H1 (cell line): ENCODE results near the gene SELPLG. TPM values are rescaled to one million over a fixed set of nuclear protein-coding genes. Genes with fewer than 3 reads are reported as not detected.

Experiments
- CTCF ChIA-PET: fragments of 300-600 bp; sonication (Branson Sonifier 250); formaldehyde crosslinking; loops from one replicate; lab custom pipeline; 2021; ENCODE audit not compliant: partially characterized antibody; lab: Charles Lee
- POLR2A ChIA-PET: fragments of 300-600 bp; sonication (Branson Sonifier 250); formaldehyde crosslinking; loops from one replicate; lab custom pipeline; 2021; ENCODE audit warnings: inconsistent platforms; ENCODE audit not compliant: partially characterized antibody; lab: Charles Lee
- DNase-seq, 2 experiments: peaks; one replicate each; pipeline versions ENCODE4 v3.0.0 to v3.0.0-alpha.2; 2010 to 2022; ENCODE audit warnings: low spot score in 2 of 2, low read depth in 1 of 2, mixed read lengths in 1 of 2
- FAIRE-seq: peaks from 2 replicates; lab custom pipeline; 2011; peaks lifted over from hg19 to GRCh38; lab: Jason Lieb, UNC
- H2AFZ ChIP-seq: 2 replicates; pipeline ENCODE4 v1.8.1; 2012; ENCODE audit warnings: low read length, inconsistent platforms
- H2AK5ac ChIP-seq: 2 replicates; pipeline ENCODE4 v1.6.1; 2013; ENCODE audit warnings: low read depth, low read length
- H2BK120ac ChIP-seq: replicated peaks from 2 replicates; pipeline ENCODE3; 2013; ENCODE audit warnings: low read depth, low read length, inconsistent platforms
- H2BK12ac ChIP-seq: 2 replicates; pipeline ENCODE4 v1.6.1; 2013; ENCODE audit warnings: low read depth, low read length
- H2BK15ac ChIP-seq: 2 replicates; pipeline ENCODE4 v1.6.1; 2013; ENCODE audit warnings: low read length
- H2BK20ac ChIP-seq: 2 replicates; pipeline ENCODE4 v1.6.1; 2013; ENCODE audit warnings: low read length
- H2BK5ac ChIP-seq: 2 replicates; pipeline ENCODE4 v1.6.1; 2013; ENCODE audit warnings: low read depth, low read length
- H3K14ac ChIP-seq: 2 replicates; pipeline ENCODE4 v1.6.1; 2013; ENCODE audit warnings: inconsistent platforms; ENCODE audit not compliant: insufficient read length
- H3K18ac ChIP-seq: 2 replicates; pipeline ENCODE4 v1.6.1; 2013; ENCODE audit warnings: low read length; ENCODE audit errors: extremely low read depth
- H3K23ac ChIP-seq: 2 replicates; pipeline ENCODE4 v1.6.1; 2013; ENCODE audit warnings: inconsistent platforms; ENCODE audit not compliant: insufficient read length
- H3K23me2 ChIP-seq: 2 replicates; pipeline ENCODE4 v1.6.1; 2013; ENCODE audit warnings: low read depth, low read length
- H3K27ac ChIP-seq: 2 replicates; pipeline ENCODE4 v1.6.1; 2011; ENCODE audit warnings: low read depth, low read length, inconsistent platforms
- H3K27me3 ChIP-seq, 4 experiments: replicated peaks in 1 of 4; 1 replicate in 1 of 4; 2 replicates in 3 of 4; pipeline versions ENCODE4 v1.6.1 to v1.8.1; 2011 to 2013; ENCODE audit warnings: low read length in 3 of 4, mild to moderate bottlenecking in 3 of 4, inconsistent platforms in 2 of 4, mixed read lengths in 2 of 4, moderate library complexity in 1 of 4; ENCODE audit not compliant: control insufficient read depth in 3 of 4, insufficient read depth in 3 of 4; ENCODE audit errors: extremely low read depth in 1 of 4
- H3K36me3 ChIP-seq, 4 experiments: 2 replicates each; pipeline versions ENCODE4 v1.6.1 to v1.8.1; 2011 to 2013; ENCODE audit warnings: mild to moderate bottlenecking in 4 of 4, low read length in 3 of 4, moderate library complexity in 2 of 4, control low read depth in 1 of 4, inconsistent platforms in 1 of 4; ENCODE audit not compliant: insufficient read depth in 4 of 4, control insufficient read depth in 2 of 4
- H3K4ac ChIP-seq: replicated peaks from 2 replicates; pipeline ENCODE3; 2013; ENCODE audit warnings: low read length, low read depth, mixed read lengths, inconsistent platforms; ENCODE audit not compliant: insufficient read length
- H3K4me1 ChIP-seq, 4 experiments: replicated peaks in 1 of 4; 1 replicate in 1 of 4; 2 replicates in 3 of 4; pipeline versions ENCODE4 v1.6.1 to v1.8.1; 2011 to 2013; ENCODE audit warnings: low read length in 3 of 4, inconsistent platforms in 2 of 4, mixed read lengths in 1 of 4; ENCODE audit not compliant: insufficient read depth in 4 of 4, control insufficient read depth in 3 of 4
- H3K4me2 ChIP-seq, 2 experiments: 2 replicates each; pipeline versions ENCODE4 v1.6.1 to v1.8.1; 2011 to 2013; ENCODE audit warnings: low read depth in 2 of 2, low read length in 2 of 2, control low read depth in 1 of 2, inconsistent platforms in 1 of 2, mild to moderate bottlenecking in 1 of 2; ENCODE audit not compliant: insufficient read depth in 1 of 2
- H3K4me3 ChIP-seq, 4 experiments: fragments of 200-600, 300-600 bp in 1 of 4; sonication (generic), shearing (Covaris generic), sonication (Bioruptor Twin) in 1 of 4; 2 replicates each; pipeline versions ENCODE4 v1.5.1 to v1.8.1; 2011 to 2016; ENCODE audit warnings: low read length in 4 of 4, low read depth in 3 of 4, control low read depth in 2 of 4, inconsistent platforms in 2 of 4, mild to moderate bottlenecking in 2 of 4, mixed read lengths in 1 of 4, moderate library complexity in 1 of 4; ENCODE audit not compliant: insufficient read depth in 2 of 4; ENCODE audit errors: extremely low read depth in 1 of 4
- H3K56ac ChIP-seq: replicated peaks from 2 replicates; pipeline ENCODE3; 2013; ENCODE audit warnings: low read depth, mild to moderate bottlenecking, mixed read lengths, low read length, inconsistent platforms; ENCODE audit not compliant: insufficient read length
- H3K79me1 ChIP-seq: 2 replicates; pipeline ENCODE4 v1.6.1; 2013; ENCODE audit warnings: low read depth, low read length, control low read depth
- H3K79me2 ChIP-seq, 2 experiments: 2 replicates each; pipeline versions ENCODE4 v1.6.1 to v1.8.1; 2012 to 2013; ENCODE audit warnings: low read length in 2 of 2, mild to moderate bottlenecking in 2 of 2, inconsistent platforms in 1 of 2; ENCODE audit not compliant: insufficient read depth in 2 of 2, control insufficient read depth in 1 of 2
- H3K9ac ChIP-seq, 4 experiments: replicated peaks in 1 of 4; 1 replicate in 1 of 4; 2 replicates in 3 of 4; pipeline versions ENCODE4 v1.6.1 to v1.8.1; 2011 to 2013; ENCODE audit warnings: low read depth in 3 of 4, low read length in 3 of 4, control low read depth in 2 of 4, mild to moderate bottlenecking in 2 of 4, moderate library complexity in 2 of 4, inconsistent platforms in 1 of 4; ENCODE audit errors: extremely low read depth in 1 of 4
- H3K9me3 ChIP-seq, 2 experiments: 2 replicates each; pipeline versions ENCODE4 v1.6.1 to v1.8.1; 2012 to 2013; ENCODE audit warnings: mild to moderate bottlenecking in 2 of 2, moderate library complexity in 2 of 2, control low read depth in 1 of 2, inconsistent platforms in 1 of 2, low read depth in 1 of 2, low read length in 1 of 2, mixed read lengths in 1 of 2; ENCODE audit not compliant: insufficient read depth in 2 of 2
- H4K20me1 ChIP-seq, 2 experiments: replicated peaks in 1 of 2; 2 replicates each; pipeline versions ENCODE3 to v1.8.1; 2011 to 2013; ENCODE audit warnings: inconsistent platforms in 2 of 2, low read length in 2 of 2, mild to moderate bottlenecking in 1 of 2; ENCODE audit not compliant: insufficient read depth in 2 of 2, control insufficient read depth in 1 of 2
- H4K5ac ChIP-seq: 2 replicates; pipeline ENCODE4 v1.6.1; 2013; ENCODE audit warnings: low read length, low read depth, mixed read lengths, inconsistent platforms; ENCODE audit not compliant: insufficient read length
- H4K8ac ChIP-seq: 2 replicates; pipeline ENCODE4 v1.8.0; 2013; ENCODE audit warnings: mild to moderate bottlenecking, moderate library complexity, low read length, inconsistent platforms; ENCODE audit not compliant: insufficient read depth; ENCODE audit errors: extremely low read depth
- H4K91ac ChIP-seq: replicated peaks from 2 replicates; pipeline ENCODE3; 2013; ENCODE audit warnings: low read length, mixed read lengths, inconsistent platforms; ENCODE audit not compliant: insufficient read length
- ASH2L ChIP-seq: fragments of 200-600, 300-600 bp; sonication (generic); IDR thresholded peaks from one replicate; pipeline ENCODE4 v1.7.1; 2017; ENCODE audit warnings: low read length
- CBX8 ChIP-seq: fragments of 300-800, 300-1000 bp; sonication (generic); IDR thresholded peaks from 2 replicates; pipeline ENCODE4 v1.7.1; 2016; ENCODE audit warnings: low read depth, low read length, borderline replicate concordance
- CEBPB ChIP-seq: IDR thresholded peaks from 2 replicates; pipeline ENCODE4 v1.6.1; 2012; ENCODE audit warnings: low read depth, low read length
- CHD2 ChIP-seq: IDR thresholded peaks from 2 replicates; pipeline ENCODE4 v1.6.1; 2012; ENCODE audit warnings: low read length, improper control_type of control experiment
- GTF2F1 ChIP-seq: IDR thresholded peaks from 2 replicates; pipeline ENCODE4 v1.6.1; 2012; ENCODE audit warnings: low read depth, low read length, improper control_type of control experiment, borderline replicate concordance
- HDAC2 ChIP-seq, 2 experiments: fragments of 300-600 bp in 1 of 2; sonication (generic) in 1 of 2; IDR thresholded peaks; 2 replicates each; pipeline ENCODE4 v1.6.1; 2011 to 2012; ENCODE audit warnings: low read depth in 2 of 2, low read length in 2 of 2, mild to moderate bottlenecking in 2 of 2, moderate library complexity in 2 of 2, borderline replicate concordance in 1 of 2, inconsistent platforms in 1 of 2
- JUN ChIP-seq: IDR thresholded peaks from 2 replicates; pipeline ENCODE4 v1.6.1; 2011; ENCODE audit warnings: low read depth, mild to moderate bottlenecking, improper control_type of control experiment, low read length
- KDM5A ChIP-seq: fragments of 200-600 bp; IDR thresholded peaks from 2 replicates; pipeline ENCODE4 v1.7.1; 2012; ENCODE audit warnings: mild to moderate bottlenecking, low read length, inconsistent platforms, mixed read lengths
- MAFK ChIP-seq: IDR thresholded peaks from 2 replicates; pipeline ENCODE4 v1.6.1; 2012; ENCODE audit warnings: low read depth, mild to moderate bottlenecking, improper control_type of control experiment, low read length
- NRF1 ChIP-seq: IDR thresholded peaks from 2 replicates; pipeline ENCODE4 v1.6.1; 2011; ENCODE audit warnings: mild to moderate bottlenecking, low read depth, low read length, improper control_type of control experiment
- RAD21 ChIP-seq, 2 experiments: IDR thresholded peaks in 1 of 2; conservative IDR thresholded peaks in 1 of 2; 2 replicates each; pipeline ENCODE4 v1.6.1; 2011; ENCODE audit warnings: low read depth in 2 of 2, low read length in 2 of 2, improper control_type of control experiment in 1 of 2, inconsistent platforms in 1 of 2, mild to moderate bottlenecking in 1 of 2, moderate library complexity in 1 of 2
- TEAD4 ChIP-seq: IDR thresholded peaks from 2 replicates; pipeline ENCODE4 v1.6.1; 2012; ENCODE audit warnings: low read depth, low read length, inconsistent platforms, mixed read lengths
- whole genome bisulfite sequencing, 2 experiments: shearing (Covaris generic) in 1 of 2; methylation state at CpG; one replicate each; pipeline versions ENCODE4 v1.1.6 to v1.1.7; 2013 to 2015; ENCODE audit warnings: low lambda C conversion rate in 2 of 2, mixed read lengths in 2 of 2, inconsistent platforms in 1 of 2, low coverage in 1 of 2, missing lambda C conversion rate in 1 of 2; ENCODE audit not compliant: insufficient replicate concordance in 2 of 2, insufficient coverage in 1 of 2, insufficient read length in 1 of 2; ENCODE audit errors: extremely low coverage in 1 of 2, missing lambda C conversion rate in 1 of 2; 5-methylcytosine and 5-hydroxymethylcytosine counted together
- polyA plus RNA-seq, 7 experiments: library from polyadenylated mRNA; depleted of rRNA in 3 of 7; stranded (reverse) in 5 of 7; unstranded in 2 of 7; fragments of >200 nt in 5 of 7; fragments of 200-250 nt in 2 of 7; gene quantifications; 1 replicate in 5 of 7; 2 replicates in 1 of 7; 4 replicates in 1 of 7; pipeline versions ENCODE4 v1.2.1 to v1.2.3, GENCODE V29; 2011 to 2013; ENCODE audit warnings: missing spikeins in 2 of 7, mixed read lengths in 2 of 7
- total RNA-seq: library from RNA; stranded (reverse); fragmentation: NEBNext Ultra II Directional; extraction: Animal tissue kit (Norgen Biotek cat#: 25700); gene quantifications from 2 replicates; pipeline ENCODE4 v1.2.1, GENCODE V29; 2021
- TF ChIP-seq, protein P1 (sequence below): IDR thresholded peaks from 2 replicates; pipeline ENCODE4 v1.6.1; 2011; ENCODE audit warnings: low read length, improper control_type of control experiment

The SELPLG gene
- total and polyA plus RNA-seq, 2 of the 8 experiments (the other 6 are each of a cell fraction or from before 2014, with no cell fraction given) = 0.18 TPM; not detected in 1

DNA sequence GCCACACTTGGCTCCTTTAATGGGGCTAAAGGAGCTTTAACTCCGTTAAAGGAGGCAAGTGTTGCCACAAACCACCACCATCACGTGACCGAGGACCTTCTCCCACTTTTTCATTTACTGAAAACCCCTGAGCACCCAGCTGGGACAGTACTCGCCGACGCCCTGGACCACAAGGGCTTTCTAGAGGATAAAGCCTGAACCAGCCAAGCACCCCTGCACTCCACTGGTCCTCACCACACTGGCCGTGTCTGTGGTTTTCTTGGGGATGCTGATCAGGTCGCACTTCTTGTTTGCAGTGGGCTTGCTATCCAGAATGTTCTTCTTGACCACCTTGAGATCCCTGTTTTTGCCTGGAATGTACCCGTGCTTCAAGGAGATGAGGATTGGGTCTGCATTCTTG lies 14.7 kb upstream of the SELPLG start:
- Histone ChIP-seq H3K4me3 (no peak overlapping the region), H2AFZ (no peak overlapping the region), H3K79me1 (no peaks in the 10 kb centered on the region), H2BK20ac (no peak overlapping the region), H3K36me3 (peaks cover 6 to 42% (median 27%) of the 10 kb centered on the region in 4 experiments; a peak in 7 of 8 replicates), H3K4me2 (no peak overlapping the region), H2AK5ac (no peak overlapping the region), H3K9ac (no peak overlapping the region), H3K56ac (no peak overlapping the region), H3K23ac (no peak overlapping the region), H2BK12ac (no peak overlapping the region), H4K20me1 (no peaks in the 10 kb centered on the region), H3K14ac (no peak overlapping the region), H3K27me3 (no peaks in the 10 kb centered on the region), H3K27ac (no peak overlapping the region), H2BK15ac (no peak overlapping the region), H4K8ac (no peak overlapping the region), H3K18ac (no peak overlapping the region), H3K79me2 (no peaks in the 10 kb centered on the region), H2BK5ac (no peak overlapping the region), H4K91ac (no peak overlapping the region), H4K5ac (no peak overlapping the region), H3K9me3 (no peaks in the 10 kb centered on the region), H3K23me2 (no peaks in the 10 kb centered on the region), H3K4me1 (peaks cover 0 to 5% (median 2%) of the 10 kb centered on the region in 4 experiments; a peak in 3 of 7 replicates), H2BK120ac (no peak overlapping the region), H3K4ac (no peak overlapping the region)
- DNase-seq (no peak), FAIRE-seq (no peak)
- TF ChIP-seq RAD21 (IDR thresholded peaks at IDR 0.05 in 1 of 2, conservative IDR thresholded peaks at IDR 0.05 in 1 of 2; ENCODE audit: low read depth in 2 of 2, low read length in 2 of 2) (no peak), HDAC2 (IDR thresholded peaks at IDR 0.05; ENCODE audit: borderline replicate concordance in 1 of 2, low read depth in 2 of 2, low read length in 2 of 2) (no peak), CBX8 (no peak), MAFK (no peak), CHD2 (no peak), GTF2F1 (no peak), KDM5A (no peak), CEBPB (no peak), NRF1 (no peak), JUN (no peak), TEAD4 (no peak), ASH2L (no peak)
- TF ChIP-seq, protein P1, sequence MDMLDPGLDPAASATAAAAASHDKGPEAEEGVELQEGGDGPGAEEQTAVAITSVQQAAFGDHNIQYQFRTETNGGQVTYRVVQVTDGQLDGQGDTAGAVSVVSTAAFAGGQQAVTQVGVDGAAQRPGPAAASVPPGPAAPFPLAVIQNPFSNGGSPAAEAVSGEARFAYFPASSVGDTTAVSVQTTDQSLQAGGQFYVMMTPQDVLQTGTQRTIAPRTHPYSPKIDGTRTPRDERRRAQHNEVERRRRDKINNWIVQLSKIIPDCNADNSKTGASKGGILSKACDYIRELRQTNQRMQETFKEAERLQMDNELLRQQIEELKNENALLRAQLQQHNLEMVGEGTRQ = no peak
- 90% methylated on average over 9 of the region's 9 CpGs; no CpG with 5 or more reads in 1 of the 2 experiments for WGBS, 2 experiments
- ChIA-PET POLR2A (no interaction called here), CTCF (interaction anchor here (0.7 to 3.1 kb wide), 7 partner anchors 9 to 171 kb away, joined by 3 to 24 read pairs (median 4); no protein-coding TSS in a partner anchor)
